HG03520 (cell line): ENCODE results near the gene ZBTB38.
A peak's percentile ranks its signal among the peaks of the same experiment; 100 is the strongest.

Experiments
- ATAC-seq: cut with Tn5 transposase; IDR thresholded peaks from one replicate; pipeline ENCODE4 v1.9.1; 2021; ENCODE audit warnings: mild to moderate bottlenecking, moderate library complexity; ENCODE audit not compliant: unreplicated experiment

The ZBTB38 gene

GRCh38 chr3:141384575-141384974 lies 16.3 kb downstream of the ZBTB38 start:
- no peak for ATAC-seq

- no peak for ATAC-seq
These were observed 17.3 kb downstream of the ZBTB38 start for GRCh38 chr3:141385406-141386125.

- ATAC-seq, result no peak
These were observed 17.8 kb downstream of the ZBTB38 start for GRCh38 chr3:141386126-141386488.

GRCh38 chr3:141386611-141387111 lies 18.4 kb downstream of the ZBTB38 start:
- ATAC-seq, result no peak

- no peak for ATAC-seq
These were observed 19.2 kb downstream of the ZBTB38 start for GRCh38 chr3:141387516-141387915.

- no peak for ATAC-seq
These were observed 20.1 kb downstream of the ZBTB38 start for GRCh38 chr3:141388395-141388794.

- ATAC-seq, result no peak
These were observed 20.7 kb downstream of the ZBTB38 start for GRCh38 chr3:141388823-141389621.

GRCh38 chr3:141389703-141390102 lies 21.4 kb downstream of the ZBTB38 start:
- ATAC-seq, result no peak

- no peak for ATAC-seq
These were observed 22.4 kb downstream of the ZBTB38 start for GRCh38 chr3:141390747-141391146.

- no peak for ATAC-seq
These were observed 23.1 kb downstream of the ZBTB38 start for GRCh38 chr3:141391298-141391990.

- no peak for ATAC-seq
These were observed 23.6 kb downstream of the ZBTB38 start for GRCh38 chr3:141391991-141392316.

GRCh38 chr3:141392416-141392815 lies 24.1 kb downstream of the ZBTB38 start:
- no peak for ATAC-seq

GRCh38 chr3:141392897-141393734 lies 24.8 kb downstream of the ZBTB38 start:
- no peak for ATAC-seq

- ATAC-seq, result no peak
These were observed 25.4 kb downstream of the ZBTB38 start for GRCh38 chr3:141393735-141394076.

- no peak for ATAC-seq
These were observed 26.3 kb downstream of the ZBTB38 start for GRCh38 chr3:141394560-141394959.

- no peak for ATAC-seq
These were observed 26.8 kb downstream of the ZBTB38 start for GRCh38 chr3:141395005-141395589.

GRCh38 chr3:141397996-141398395 lies 29.7 kb downstream of the ZBTB38 start:
- ATAC-seq, result no peak

GRCh38 chr3:141399200-141399599 lies 30.9 kb downstream of the ZBTB38 start:
- ATAC-seq, result no peak

GRCh38 chr3:141400073-141400971 lies 32.0 kb downstream of the ZBTB38 start:
- ATAC-seq, result peak; percentile 33

- no peak for ATAC-seq
These were observed 32.8 kb downstream of the ZBTB38 start for GRCh38 chr3:141401095-141401494.
